ENCODE results near the gene PTH2. TPM values are rescaled to one million over a fixed set of nuclear protein-coding genes. Genes with fewer than 3 reads are reported as not detected.

PTH2 gene
- total RNA-seq, 4 donors from 2014 or later = not detected

DNA sequence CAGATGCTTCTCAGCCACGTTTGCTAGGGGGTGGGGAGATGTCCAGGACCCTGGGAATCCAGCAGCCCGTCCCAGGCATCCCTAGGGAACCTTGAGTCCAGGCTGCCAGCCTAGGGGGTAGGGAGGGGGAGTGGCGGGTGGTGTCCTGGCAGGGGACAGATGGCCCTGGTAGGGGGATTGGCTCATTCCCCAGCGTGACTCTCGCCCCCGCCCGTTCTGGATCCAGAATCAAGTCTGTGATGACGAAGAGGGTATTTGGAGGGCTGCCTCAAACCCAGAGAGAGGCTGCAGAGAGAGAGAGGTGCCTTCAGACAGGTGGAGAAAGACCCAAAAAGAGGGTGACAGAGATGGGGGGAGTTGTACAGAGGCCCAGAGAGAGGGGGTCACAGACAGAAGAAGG is 14.0 kb upstream of the PTH2 start:
- H3K9me3 ChIP-seq = no peaks in the 10 kb centered on the region
- no peak overlapping the region for H3K27ac ChIP-seq
- no peak overlapping the region for H3K4me3 ChIP-seq
- TF ChIP-seq CTCF (IDR thresholded peaks at IDR 0.05) = no peak
- no peak for TF ChIP-seq POLR2A (IDR thresholded peaks at IDR 0.05)
- no peaks in the 10 kb centered on the region for H3K36me3 ChIP-seq
- DNase-seq = no peak
- peaks cover 7 to 21% of the 10 kb centered on the region in 2 donors for H3K27me3 ChIP-seq
- H3K4me1 ChIP-seq = peaks cover 0 to 6% of the 10 kb centered on the region in 2 donors
- intact Hi-C loops (cut with DNase I; ENCODE audit: low total_unique reads) = loop anchor here (10.0 kb wide), 1 partner anchor 212 kb away; no protein-coding TSS in a partner anchor

DNA sequence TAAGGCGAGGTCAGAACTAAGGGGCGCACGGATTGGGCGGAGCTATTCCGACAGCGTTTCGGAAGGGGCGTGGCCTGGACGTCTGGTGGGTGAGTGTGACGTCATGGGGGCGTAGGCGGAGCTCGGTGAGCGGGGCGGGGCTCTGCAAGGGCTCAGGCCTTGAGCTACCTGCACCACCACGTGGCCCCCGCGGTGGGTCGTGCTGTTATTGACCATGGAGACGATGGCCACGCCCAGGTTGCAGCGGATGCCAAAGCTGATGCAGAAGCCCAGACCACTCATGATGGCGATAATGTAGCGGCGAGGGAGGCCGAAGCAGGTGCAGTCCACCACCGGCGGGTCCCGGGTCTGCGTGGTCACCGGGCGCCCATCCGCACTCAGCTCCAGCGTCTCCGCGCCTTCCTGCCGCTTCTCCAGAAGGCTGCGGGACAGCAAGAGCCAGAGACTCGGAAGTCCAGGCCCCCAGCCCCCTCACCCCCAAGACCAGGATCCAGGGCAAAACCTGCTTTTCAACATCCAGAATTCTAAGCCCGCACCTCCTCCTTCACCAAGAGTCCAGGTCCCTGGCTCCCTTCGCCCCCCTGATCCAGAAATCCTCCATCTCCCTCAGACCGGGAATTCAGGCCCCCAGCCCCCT is 13.3 kb upstream of the PTH2 start:
- Histone ChIP-seq H3K27ac (no peak overlapping the region), H3K27me3 (peaks cover 10 to 29% of the 10 kb centered on the region in 2 donors), H3K4me3 (no peak overlapping the region), H3K36me3 (no peaks in the 10 kb centered on the region), H3K4me1 (peaks cover 0 to 6% of the 10 kb centered on the region in 2 donors), H3K9me3 (no peaks in the 10 kb centered on the region)
- intact Hi-C loops (cut with DNase I; ENCODE audit: low total_unique reads) = loop anchor here (10.0 kb wide), 1 partner anchor 212 kb away; no protein-coding TSS in a partner anchor
- no peak for DNase-seq
- TF ChIP-seq CTCF (IDR thresholded peaks at IDR 0.05) (no peak), POLR2A (IDR thresholded peaks at IDR 0.05) (no peak)

DNA sequence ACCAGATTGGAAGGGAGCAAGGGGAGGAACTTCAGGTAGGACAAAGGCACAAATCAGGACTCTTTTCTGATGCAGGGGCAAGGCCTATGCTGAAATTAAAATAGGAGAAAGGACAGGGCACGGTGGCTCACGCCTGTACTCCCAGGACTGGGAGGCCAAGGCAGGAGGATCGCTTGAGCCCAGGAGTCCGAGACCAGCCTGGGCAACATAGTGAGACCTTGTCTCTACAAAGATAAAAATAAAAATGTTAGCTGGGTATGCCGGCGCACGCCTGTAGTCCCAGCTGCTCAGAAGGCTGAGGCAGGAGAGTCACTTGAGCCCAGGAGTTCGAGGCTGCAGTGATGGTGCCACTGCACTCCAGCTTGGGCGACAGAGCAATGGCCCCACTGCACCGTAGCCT is 12.4 kb upstream of the PTH2 start:
- H3K4me3 ChIP-seq = no peak overlapping the region
- no peaks in the 10 kb centered on the region for H3K9me3 ChIP-seq
- H3K27me3 ChIP-seq = peaks cover 10 to 35% of the 10 kb centered on the region in 2 donors
- DNase-seq = no peak
- TF ChIP-seq POLR2A (IDR thresholded peaks at IDR 0.05) (no peak), CTCF (IDR thresholded peaks at IDR 0.05) (no peak)
- no peaks in the 10 kb centered on the region for H3K36me3 ChIP-seq
- no peaks in the 10 kb centered on the region for H3K4me1 ChIP-seq
- no peak overlapping the region for H3K27ac ChIP-seq
- intact Hi-C loops (cut with DNase I; ENCODE audit: low total_unique reads) = loop anchor here (10.0 kb wide), 1 partner anchor 211 kb away; no protein-coding TSS in a partner anchor

DNA sequence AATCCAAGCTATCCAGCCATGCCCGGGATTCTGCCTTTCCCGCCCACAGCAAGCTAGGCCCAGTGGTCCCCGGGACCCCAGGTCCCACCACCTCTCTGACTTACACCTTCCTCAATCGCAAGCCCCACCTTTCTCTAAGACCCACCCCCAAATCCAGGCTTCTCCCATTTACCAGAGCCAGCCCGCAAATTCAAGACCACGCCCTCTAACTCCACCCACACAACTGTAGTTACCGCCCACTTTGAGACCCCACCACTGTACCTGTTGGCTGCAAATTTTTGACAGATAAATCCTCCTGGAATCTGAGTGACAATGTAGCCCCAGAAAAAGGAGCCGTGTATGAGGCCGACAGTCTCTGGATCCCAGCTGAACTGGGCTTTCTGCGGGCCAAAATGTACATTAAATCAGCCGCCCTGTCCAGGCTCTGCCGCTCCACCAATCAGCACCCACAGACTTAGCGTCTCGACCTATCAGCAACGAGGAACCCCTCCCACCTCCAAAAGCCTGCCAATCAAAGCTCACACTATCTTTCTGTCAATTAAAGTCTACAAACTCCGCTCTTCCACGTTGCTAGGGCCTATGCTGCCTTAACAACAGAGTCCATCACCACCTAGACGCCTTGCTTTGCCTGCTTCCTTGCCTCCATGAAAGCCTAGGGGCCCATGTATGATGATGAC is 11.8 kb upstream of the PTH2 start:
- TF ChIP-seq POLR2A (IDR thresholded peaks at IDR 0.05) (no peak), CTCF (IDR thresholded peaks at IDR 0.05) (no peak)
- H3K27ac ChIP-seq = no peak overlapping the region
- intact Hi-C loops (cut with DNase I; ENCODE audit: low total_unique reads) = loop anchor here (10.0 kb wide), 1 partner anchor 210 kb away; no protein-coding TSS in a partner anchor
- no peaks in the 10 kb centered on the region for H3K9me3 ChIP-seq
- no peak for DNase-seq
- no peak overlapping the region for H3K4me3 ChIP-seq
- no peaks in the 10 kb centered on the region for H3K4me1 ChIP-seq
- no peaks in the 10 kb centered on the region for H3K36me3 ChIP-seq
- H3K27me3 ChIP-seq = peaks cover 10 to 35% of the 10 kb centered on the region in 2 donors

Measured in uterus (tissue), 4 donors.